IMR-90 (cell line): ENCODE data around the gene OR5C1. TPM values are rescaled to one million over a fixed set of nuclear protein-coding genes. Genes with fewer than 3 reads are reported as not detected.

ENCODE experiments used
- ATAC-seq: fragments of 200-7000 bp; cut with Tn5 transposase; 2 replicates; pipeline ENCODE4 v1.9.1; 2020; ENCODE audit warnings: low read depth, mild to moderate bottlenecking, moderate library complexity
- BruUV-seq: library from RNA; stranded (reverse); fragments of 400-500 nt; replicated peaks from 2 replicates; lab custom pipeline; 2021; lab: Mats Ljungman, UMichigan
- CTCF ChIA-PET: fragments of 300-600 bp; formaldehyde crosslinking; extraction: SDS; loops from one replicate; lab custom pipeline; 2021; ENCODE audit warnings: antibody characterized with exemption; lab: Yijun Ruan, JAX
- POLR2A ChIA-PET: fragments of 300-600 bp; sonication (Branson Sonifier 250); formaldehyde crosslinking; loops from one replicate; lab custom pipeline; 2022; ENCODE audit warnings: antibody characterized with exemption; ENCODE audit not compliant: unreplicated experiment; lab: Charles Lee
- DNase-seq: peaks from one replicate; pipeline ENCODE4 v3.0.0; 2013
- H2AFZ ChIP-seq: replicated peaks from 2 replicates; pipeline ENCODE3; 2013; ENCODE audit warnings: low read length, mild to moderate bottlenecking; ENCODE audit not compliant: poor library complexity
- H2AK5ac ChIP-seq: 2 replicates; pipeline ENCODE4 v1.6.1; 2013; ENCODE audit warnings: low read depth, low read length, inconsistent platforms
- H2AK9ac ChIP-seq: replicated peaks from 2 replicates; pipeline ENCODE3; 2013; ENCODE audit warnings: mild to moderate bottlenecking, low read depth, low read length, moderate library complexity; ENCODE audit not compliant: poor library complexity
- H2BK120ac ChIP-seq: 2 replicates; pipeline ENCODE4 v1.6.1; 2013; ENCODE audit warnings: low read depth, low read length, inconsistent platforms
- H2BK15ac ChIP-seq: 3 replicates; pipeline ENCODE4 v1.6.1; 2013; ENCODE audit warnings: low read depth, low read length, inconsistent platforms
- H2BK20ac ChIP-seq: 2 replicates; pipeline ENCODE4 v1.6.1; 2013; ENCODE audit warnings: low read depth, mild to moderate bottlenecking, inconsistent platforms, low read length, moderate library complexity
- H2BK5ac ChIP-seq: 2 replicates; pipeline ENCODE4 v1.6.1; 2013; ENCODE audit warnings: mild to moderate bottlenecking, low read depth, low read length, inconsistent platforms; ENCODE audit not compliant: poor library complexity, severe bottlenecking
- H3K14ac ChIP-seq: replicated peaks from 2 replicates; pipeline ENCODE4 v1.6.1; 2013; ENCODE audit warnings: low read depth, low read length, inconsistent platforms
- H3K18ac ChIP-seq: 2 replicates; pipeline ENCODE4 v1.6.1; 2013; ENCODE audit warnings: low read depth, low read length, control low read depth
- H3K23ac ChIP-seq: 2 replicates; pipeline ENCODE4 v1.6.1; 2013; ENCODE audit warnings: low read depth, low read length, inconsistent platforms
- H3K27ac ChIP-seq: 2 replicates; pipeline ENCODE4 v1.5.1; 2013; ENCODE audit warnings: mild to moderate bottlenecking, control low read depth, low read length; ENCODE audit not compliant: insufficient read depth
- H3K27me3 ChIP-seq: 2 replicates; pipeline ENCODE4 v1.6.1; 2013; ENCODE audit warnings: low read length; ENCODE audit not compliant: control insufficient read depth, insufficient read depth
- H3K36me3 ChIP-seq: 2 replicates; pipeline ENCODE4 v1.6.1; 2013; ENCODE audit warnings: low read length, mixed read lengths; ENCODE audit not compliant: control insufficient read depth, insufficient read depth
- H3K4ac ChIP-seq: 2 replicates; pipeline ENCODE4 v1.6.1; 2013; ENCODE audit warnings: low read depth, low read length, inconsistent platforms
- H3K4me1 ChIP-seq: 2 replicates; pipeline ENCODE4 v1.6.1; 2013; ENCODE audit warnings: low read length, mixed read lengths; ENCODE audit not compliant: control insufficient read depth, insufficient read depth
- H3K4me2 ChIP-seq: 2 replicates; pipeline ENCODE4 v1.6.1; 2013; ENCODE audit warnings: low read depth, mild to moderate bottlenecking, control low read depth, low read length, moderate library complexity
- H3K4me3 ChIP-seq: 2 replicates; pipeline ENCODE4 v1.5.1; 2013; ENCODE audit warnings: low read depth, mild to moderate bottlenecking, control low read depth, low read length, moderate library complexity; ENCODE audit not compliant: insufficient read depth
- H3K56ac ChIP-seq: 2 replicates; pipeline ENCODE4 v1.6.1; 2013; ENCODE audit warnings: low read length, inconsistent platforms; ENCODE audit not compliant: insufficient read depth; ENCODE audit errors: extremely low read depth
- H3K79me1 ChIP-seq, 2 experiments: 2 replicates each; pipeline ENCODE4 v1.6.1; 2013; ENCODE audit warnings: low read length in 2 of 2, inconsistent platforms in 1 of 2, low read depth in 1 of 2
- H3K9ac ChIP-seq: 2 replicates; pipeline ENCODE4 v1.6.1; 2013; ENCODE audit warnings: low read depth, low read length, control low read depth
- H3K9me1 ChIP-seq: 2 replicates; pipeline ENCODE4 v1.6.1; 2013; ENCODE audit warnings: low read length, inconsistent platforms; ENCODE audit not compliant: insufficient read depth
- H3K9me3 ChIP-seq: 2 replicates; pipeline ENCODE4 v1.6.1; 2013; ENCODE audit warnings: low read length; ENCODE audit not compliant: control insufficient read depth, insufficient read depth
- H4K20me1 ChIP-seq: 2 replicates; pipeline ENCODE4 v1.6.1; 2013; ENCODE audit warnings: low read length, inconsistent platforms; ENCODE audit not compliant: insufficient read depth
- H4K5ac ChIP-seq: 2 replicates; pipeline ENCODE4 v1.6.1; 2013; ENCODE audit warnings: mild to moderate bottlenecking, low read depth, low read length, control low read depth
- H4K8ac ChIP-seq, 2 experiments: 2 replicates each; pipeline ENCODE4 v1.6.1; 2013; ENCODE audit warnings: low read depth in 2 of 2, low read length in 2 of 2, control low read depth in 1 of 2, inconsistent platforms in 1 of 2
- H4K91ac ChIP-seq: 2 replicates; pipeline ENCODE4 v1.6.1; 2013; ENCODE audit warnings: low read depth, low read length, inconsistent platforms; ENCODE audit not compliant: insufficient read depth
- BHLHE40 ChIP-seq: fragments of 150-350 bp; IDR thresholded peaks from 2 replicates; pipeline ENCODE4 v1.6.1; 2016; ENCODE audit warnings: mild to moderate bottlenecking, low read depth, low read length
- CEBPB ChIP-seq: IDR thresholded peaks from 2 replicates; pipeline ENCODE4 v1.6.1; 2012; ENCODE audit warnings: low read depth, low read length, improper control_type of control experiment
- CHD1 ChIP-seq: IDR thresholded peaks from 2 replicates; pipeline ENCODE4 v1.6.1; 2012; ENCODE audit warnings: low read depth, low read length, improper control_type of control experiment
- CTCF ChIP-seq: conservative IDR thresholded peaks from 2 replicates; pipeline ENCODE4 v1.5.1; 2012; ENCODE audit warnings: mild to moderate bottlenecking, low read depth, low read length, improper control_type of control experiment
- ELK1 ChIP-seq: fragments of 150-350 bp; IDR thresholded peaks from 2 replicates; pipeline ENCODE4 v1.6.1; 2016; ENCODE audit warnings: low read depth, mild to moderate bottlenecking, low read length, moderate library complexity, borderline replicate concordance
- FOS ChIP-seq: fragments of 150-350 bp; IDR thresholded peaks from 2 replicates; pipeline ENCODE4 v1.6.1; 2016; ENCODE audit warnings: low read depth, low read length
- MAFK ChIP-seq: IDR thresholded peaks from 2 replicates; pipeline ENCODE4 v1.6.1; 2012; ENCODE audit warnings: low read depth, low read length, improper control_type of control experiment
- MAZ ChIP-seq: IDR thresholded peaks from 2 replicates; pipeline ENCODE4 v1.6.1; 2012; ENCODE audit warnings: low read depth, mild to moderate bottlenecking, low read length, improper control_type of control experiment, moderate library complexity, borderline replicate concordance
- MXI1 ChIP-seq: IDR thresholded peaks from 2 replicates; pipeline ENCODE4 v1.6.1; 2012; ENCODE audit warnings: low read depth, mild to moderate bottlenecking, low read length, moderate library complexity, borderline replicate concordance
- NFE2L2 ChIP-seq: fragments of 150-350 bp; IDR thresholded peaks from 2 replicates; pipeline ENCODE4 v1.6.1; 2016; ENCODE audit warnings: low read depth, mild to moderate bottlenecking, low read length
- POLR2A ChIP-seq: IDR thresholded peaks from 2 replicates; pipeline ENCODE4 v1.6.1; 2012; ENCODE audit warnings: mild to moderate bottlenecking, low read depth, low read length
- RAD21 ChIP-seq: IDR thresholded peaks from 2 replicates; pipeline ENCODE4 v1.6.1; 2012; ENCODE audit warnings: low read length, improper control_type of control experiment
- RCOR1 ChIP-seq: IDR thresholded peaks from 2 replicates; pipeline ENCODE4 v1.6.1; 2012; ENCODE audit warnings: mild to moderate bottlenecking, low read length, improper control_type of control experiment; ENCODE audit not compliant: insufficient replicate concordance
- SMC3 ChIP-seq: fragments of 150-350 bp; IDR thresholded peaks from 2 replicates; pipeline ENCODE4 v1.6.1; 2016; ENCODE audit warnings: low read depth, mild to moderate bottlenecking, antibody characterized with exemption, low read length, moderate library complexity
- USF2 ChIP-seq: fragments of 150-350 bp; IDR thresholded peaks from 2 replicates; pipeline ENCODE4 v1.6.1; 2017; ENCODE audit warnings: mild to moderate bottlenecking, antibody characterized with exemption, low read length, low read depth
- WGBS, 2 experiments: methylation state at CpG; one replicate each; pipeline versions ENCODE4 v1.1.5 to v1.1.7; 2013; ENCODE audit warnings: missing lambda C conversion rate in 2 of 2; ENCODE audit not compliant: insufficient read length in 1 of 2; ENCODE audit errors: extremely low coverage in 2 of 2; 5-methylcytosine and 5-hydroxymethylcytosine counted together
- dilution Hi-C: fragments of 300-500 bp; cut with HindIII; formaldehyde crosslinking; loops from one replicate; pipeline ENCODE4 v1.14.3; 2018; ENCODE audit warnings: low sequenced_read_pairs; ENCODE audit not compliant: unreplicated experiment
- in situ Hi-C: fragments of 300-500 bp; cut with MboI; formaldehyde crosslinking; loops from 3 replicates; pipeline ENCODE4 v1.14.3; 2019; ENCODE audit warnings: low sequenced_read_pairs, inconsistent platforms, mixed read lengths
- intact Hi-C: fragments of 100-400 bp; cut with micrococcal nuclease; formaldehyde crosslinking; loops from 2 replicates; pipeline ENCODE4 v1.10.0; 2022
- polyA plus RNA-seq, 3 experiments: library from polyadenylated mRNA; depleted of rRNA; stranded (reverse); fragments of >200 nt; gene quantifications; 2 replicates each; pipeline ENCODE4 v1.2.3, GENCODE V29; 2012; ENCODE audit warnings: low replicate concordance in 1 of 3
- total RNA-seq: library from RNA; depleted of rRNA; stranded (reverse); fragments of >200 nt; gene quantifications from 2 replicates; pipeline ENCODE4 v1.2.3, GENCODE V29; 2012

The OR5C1 gene
- total and polyA plus RNA-seq, 2 of the 4 experiments (the other 2 are of a cell fraction), result not detected

- peak overlapping the region; percentile 27 for H2AFZ ChIP-seq
- BruUV-seq, result no TSS peak
- no peak overlapping the region for H2BK5ac ChIP-seq
- in situ Hi-C loops (no loop called here), intact Hi-C loops (no loop called here), dilution Hi-C loops (no loop called here)
- H2AK9ac ChIP-seq, result no peak overlapping the region
- H3K9me1 ChIP-seq, result peaks cover 5% of the 10 kb centered on the region; the same call in 1 of the 2 replicates
- H3K27me3 ChIP-seq, result no peaks in the 10 kb centered on the region
- H3K23ac ChIP-seq, result no peak overlapping the region
- peaks cover 4% of the 10 kb centered on the region for H3K4me1 ChIP-seq
- no peak overlapping the region for H3K56ac ChIP-seq
- 83% methylated on average over 3 of the region's 6 CpGs; no CpG with 5 or more reads in 1 of the 2 experiments for WGBS, 2 experiments
- peak; percentile 13 for DNase-seq
- no peak overlapping the region for H3K27ac ChIP-seq
- H3K79me1 ChIP-seq, result no peaks in the 10 kb centered on the region
- H2BK120ac ChIP-seq, result 0 out of 2 replicates have a peak overlapping the region, but pooled peaks have one; percentile 27
- no peak overlapping the region for H4K5ac ChIP-seq
- H3K9ac ChIP-seq, result no peak overlapping the region
- no peak overlapping the region for H4K8ac ChIP-seq
- H3K4me3 ChIP-seq, result no peak overlapping the region
- 0 out of 2 replicates have a peak overlapping the region, but pooled peaks have one; percentile 22 for H3K18ac ChIP-seq
- no peak overlapping the region; the same call in 1 of the 2 replicates for H3K4ac ChIP-seq
- peak overlapping the region; percentile 37; the same call in 1 of the 2 replicates for H2AK5ac ChIP-seq
- no peak overlapping the region for H3K4me2 ChIP-seq
- H2BK20ac ChIP-seq, result no peak overlapping the region
- H3K14ac ChIP-seq, result no peak overlapping the region
- H2BK15ac ChIP-seq, result no peak overlapping the region
- H4K91ac ChIP-seq, result no peak overlapping the region
- peak; percentile 48 for ATAC-seq
- CTCF ChIA-PET, result no interaction called here
- no peaks in the 10 kb centered on the region for H3K9me3 ChIP-seq
- no peaks in the 10 kb centered on the region for H3K36me3 ChIP-seq
- POLR2A ChIA-PET, result no interaction called here
- H4K20me1 ChIP-seq, result no peaks in the 10 kb centered on the region
- no peak for TF ChIP-seq CEBPB
- TF ChIP-seq CHD1, result no peak
- no peak for TF ChIP-seq ELK1
- TF ChIP-seq MAZ, result no peak
- no peak for TF ChIP-seq CTCF
- no peak for TF ChIP-seq USF2
- no peak for TF ChIP-seq MAFK
- no peak for TF ChIP-seq FOS
- TF ChIP-seq RAD21, result no peak; the same call in 1 of the 2 replicates
- no peak for TF ChIP-seq RCOR1
- TF ChIP-seq SMC3, result no peak
- TF ChIP-seq POLR2A, result no peak
- no peak for TF ChIP-seq MXI1
- no peak for TF ChIP-seq NFE2L2
- no peak for TF ChIP-seq BHLHE40
These were observed 8.8 kb downstream of the OR5C1 start for GRCh38 chr9:122797316-122798063.
